HFF-Myc (cell line): ENCODE data around the gene NME8.

ENCODE experiments used
- DNase-seq: peaks from one replicate; pipeline ENCODE4 v3.0.0-alpha.2; 2011; ENCODE audit warnings: low read depth; ENCODE audit errors: extremely low read depth
- H3K4me3 ChIP-seq: replicated peaks from 2 replicates; pipeline ENCODE4 v1.5.1; 2011; ENCODE audit warnings: low read depth, mild to moderate bottlenecking, control low read depth, low read length
- TF ChIP-seq, protein P1 (sequence below): IDR thresholded peaks from 2 replicates; pipeline ENCODE4 v1.5.1; 2012; ENCODE audit warnings: mild to moderate bottlenecking, low read depth, low read length, control low read depth; ENCODE audit errors: missing control alignments

The NME8 gene

DNA sequence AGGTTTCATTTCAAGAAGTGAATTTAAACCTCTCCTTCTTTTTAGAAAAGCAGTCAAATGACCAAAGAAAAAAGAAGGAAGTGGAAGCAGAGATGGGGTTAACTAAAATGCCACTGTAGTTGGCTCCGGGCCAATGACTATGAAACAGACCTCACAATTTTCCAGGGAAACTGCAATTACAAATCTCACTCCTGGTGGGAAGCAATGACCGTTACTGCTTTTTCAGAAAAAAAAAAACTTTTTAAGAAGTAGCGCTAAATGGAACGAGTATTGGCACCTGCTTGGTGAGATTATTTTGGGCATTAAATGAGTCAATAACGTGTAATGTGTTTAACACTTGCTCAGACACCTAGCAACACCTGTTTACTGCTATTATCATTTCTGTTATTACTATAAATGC lies 67.0 kb downstream of the NME8 start:
- TF ChIP-seq, protein P1, sequence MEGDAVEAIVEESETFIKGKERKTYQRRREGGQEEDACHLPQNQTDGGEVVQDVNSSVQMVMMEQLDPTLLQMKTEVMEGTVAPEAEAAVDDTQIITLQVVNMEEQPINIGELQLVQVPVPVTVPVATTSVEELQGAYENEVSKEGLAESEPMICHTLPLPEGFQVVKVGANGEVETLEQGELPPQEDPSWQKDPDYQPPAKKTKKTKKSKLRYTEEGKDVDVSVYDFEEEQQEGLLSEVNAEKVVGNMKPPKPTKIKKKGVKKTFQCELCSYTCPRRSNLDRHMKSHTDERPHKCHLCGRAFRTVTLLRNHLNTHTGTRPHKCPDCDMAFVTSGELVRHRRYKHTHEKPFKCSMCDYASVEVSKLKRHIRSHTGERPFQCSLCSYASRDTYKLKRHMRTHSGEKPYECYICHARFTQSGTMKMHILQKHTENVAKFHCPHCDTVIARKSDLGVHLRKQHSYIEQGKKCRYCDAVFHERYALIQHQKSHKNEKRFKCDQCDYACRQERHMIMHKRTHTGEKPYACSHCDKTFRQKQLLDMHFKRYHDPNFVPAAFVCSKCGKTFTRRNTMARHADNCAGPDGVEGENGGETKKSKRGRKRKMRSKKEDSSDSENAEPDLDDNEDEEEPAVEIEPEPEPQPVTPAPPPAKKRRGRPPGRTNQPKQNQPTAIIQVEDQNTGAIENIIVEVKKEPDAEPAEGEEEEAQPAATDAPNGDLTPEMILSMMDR: no peak
- H3K4me3 ChIP-seq: no peak overlapping the region
- no peak for DNase-seq

DNA sequence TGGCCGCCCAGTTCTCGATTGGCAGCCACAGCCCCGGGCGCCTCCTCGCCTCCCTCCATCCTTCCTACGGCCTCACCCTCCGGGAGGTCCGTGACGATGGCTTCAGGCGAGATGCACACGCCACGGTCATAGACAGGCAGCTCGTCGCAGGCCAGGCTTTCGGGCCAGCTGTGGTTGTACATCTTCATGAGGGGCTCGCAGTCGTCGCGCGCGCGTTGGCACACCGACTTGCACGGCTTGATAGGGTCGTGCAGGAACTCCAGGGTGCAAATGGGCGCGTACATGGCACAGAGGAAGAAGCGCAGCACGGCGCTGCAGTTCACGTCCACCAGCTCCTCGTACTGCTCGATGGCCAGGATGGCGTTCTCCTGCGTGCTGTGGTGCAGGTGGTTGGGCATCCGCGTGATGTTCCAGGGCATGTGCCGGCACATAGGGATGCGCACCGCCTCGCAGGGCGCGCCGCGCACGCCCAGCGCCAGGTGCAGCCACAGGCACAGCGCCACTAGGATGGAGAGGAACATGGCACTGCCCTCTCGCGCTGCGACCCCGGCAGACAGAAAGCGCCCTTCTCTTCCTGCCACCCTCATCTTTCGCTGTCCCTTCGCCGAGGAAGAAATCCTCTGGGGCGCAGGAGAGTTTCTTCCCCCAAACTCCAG lies 67.7 kb downstream of the NME8 start:
- TF ChIP-seq, protein P1: no peak
- DNase-seq: no peak
- no peak overlapping the region for H3K4me3 ChIP-seq

DNA sequence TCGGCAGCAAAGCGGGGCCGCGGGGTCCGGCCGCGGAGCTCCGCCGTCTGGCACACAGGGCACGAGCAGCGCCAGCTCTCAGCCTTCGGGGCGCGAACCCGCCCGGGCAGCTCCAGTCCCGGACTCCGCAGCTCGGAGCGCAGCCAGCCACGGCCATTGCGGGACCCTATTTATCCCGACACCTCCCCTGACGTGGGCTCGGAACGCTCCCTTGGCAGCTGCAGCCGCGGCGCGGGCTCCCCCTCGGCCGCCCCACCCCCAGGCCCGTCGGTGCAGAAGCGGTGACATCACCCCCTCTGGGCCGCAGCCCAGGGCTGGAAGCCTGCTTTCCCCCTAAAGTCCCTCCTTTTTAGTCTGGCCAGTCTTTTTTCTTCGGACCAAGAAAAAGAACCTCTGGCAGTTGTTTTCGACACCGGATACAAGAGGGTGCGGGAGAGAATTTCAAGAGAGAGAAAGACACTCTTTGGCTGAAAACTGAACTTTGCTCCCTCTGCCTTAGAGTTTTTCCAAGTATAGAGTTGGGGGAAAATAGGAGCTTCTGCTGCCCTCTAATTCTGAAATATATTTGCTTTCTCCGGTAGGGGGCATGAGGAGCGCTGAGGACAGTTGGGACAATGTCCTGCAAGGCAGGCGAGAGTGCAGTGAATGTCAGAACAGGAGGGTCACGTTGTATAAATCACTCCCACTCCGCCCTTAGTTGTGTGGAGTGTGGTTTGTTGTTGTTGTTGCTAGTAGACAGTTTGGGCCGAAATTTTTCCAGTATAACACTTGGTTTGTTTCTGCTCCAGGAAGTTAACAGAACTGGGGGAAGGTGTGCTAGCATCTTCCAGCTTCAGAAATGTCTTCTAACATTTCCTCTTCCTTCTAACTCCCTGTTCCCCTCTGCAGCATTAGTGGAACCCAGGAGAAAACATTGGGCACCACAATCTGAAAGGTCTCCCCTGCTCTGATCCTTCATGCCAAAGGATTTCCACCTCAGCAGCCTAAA lies 68.6 kb downstream of the NME8 start, which contains the start of gene SFRP4:
Gene SFRP4, minus strand, starts transcription at position 145 of the 988 bp plus-strand sequence. CDS start 280 bp downstream, outside the sequence.
- H3K4me3 ChIP-seq: no peak within 1 kb of the TSS
- TF ChIP-seq, protein P1: peak; percentile 58
- DNase-seq: no peak

DNA sequence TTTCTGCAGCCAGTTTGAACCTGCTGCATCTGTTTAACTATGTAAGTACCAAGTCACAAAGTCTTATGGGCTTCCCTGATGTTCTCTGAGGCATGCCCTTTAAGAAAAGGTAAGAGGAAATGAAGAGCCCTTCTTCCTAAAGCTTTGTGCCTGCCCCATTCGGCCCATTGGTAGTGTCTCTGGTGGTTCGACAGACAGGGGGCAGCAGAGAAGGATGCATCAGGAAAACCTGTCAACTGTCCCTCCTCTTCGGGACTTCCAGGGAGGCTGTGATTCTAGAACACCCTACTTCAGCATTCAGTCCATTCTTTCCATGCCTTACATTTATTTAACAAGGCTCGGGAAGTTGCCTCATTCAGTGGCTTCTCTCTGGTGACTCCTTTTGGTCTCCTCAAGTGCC lies 70.1 kb downstream of the NME8 start:
- H3K4me3 ChIP-seq: no peak overlapping the region
- TF ChIP-seq, protein P1: no peak
- no peak for DNase-seq

DNA sequence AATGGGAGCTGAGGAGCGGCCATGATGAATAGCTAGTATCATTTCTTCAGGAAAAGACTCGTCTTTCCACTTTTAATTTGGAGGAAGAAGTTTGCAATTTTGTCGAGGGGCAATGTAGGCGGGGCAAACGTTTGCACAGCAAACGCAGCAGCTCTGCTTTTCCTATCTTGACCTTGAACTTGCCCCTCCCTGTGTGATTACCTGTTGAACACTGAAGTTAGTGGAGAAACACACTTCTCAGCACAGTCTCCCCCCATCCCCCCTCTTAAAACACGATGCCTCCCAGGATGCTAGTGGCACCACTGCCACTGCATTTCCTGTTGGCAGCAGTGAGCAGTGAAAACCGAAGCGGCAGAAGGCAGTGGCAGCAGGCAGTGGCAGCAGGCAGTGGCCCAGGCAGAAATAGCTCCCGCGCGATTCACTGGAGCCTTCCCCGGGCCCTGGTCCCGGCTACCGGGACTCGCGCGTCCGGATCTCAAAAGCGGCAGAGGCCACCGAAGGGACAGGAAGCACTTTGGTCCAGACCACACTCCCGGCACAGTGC lies 72.0 kb downstream of the NME8 start, which contains the start of gene EPDR1:
Gene EPDR1, plus strand, starts transcription at position 336 of the 544 bp plus-strand sequence. CDS start 300 bp downstream, outside the sequence.
- DNase-seq: no peak
- TF ChIP-seq, protein P1: no peak
- H3K4me3 ChIP-seq: no peak within 1 kb of the TSS

DNA sequence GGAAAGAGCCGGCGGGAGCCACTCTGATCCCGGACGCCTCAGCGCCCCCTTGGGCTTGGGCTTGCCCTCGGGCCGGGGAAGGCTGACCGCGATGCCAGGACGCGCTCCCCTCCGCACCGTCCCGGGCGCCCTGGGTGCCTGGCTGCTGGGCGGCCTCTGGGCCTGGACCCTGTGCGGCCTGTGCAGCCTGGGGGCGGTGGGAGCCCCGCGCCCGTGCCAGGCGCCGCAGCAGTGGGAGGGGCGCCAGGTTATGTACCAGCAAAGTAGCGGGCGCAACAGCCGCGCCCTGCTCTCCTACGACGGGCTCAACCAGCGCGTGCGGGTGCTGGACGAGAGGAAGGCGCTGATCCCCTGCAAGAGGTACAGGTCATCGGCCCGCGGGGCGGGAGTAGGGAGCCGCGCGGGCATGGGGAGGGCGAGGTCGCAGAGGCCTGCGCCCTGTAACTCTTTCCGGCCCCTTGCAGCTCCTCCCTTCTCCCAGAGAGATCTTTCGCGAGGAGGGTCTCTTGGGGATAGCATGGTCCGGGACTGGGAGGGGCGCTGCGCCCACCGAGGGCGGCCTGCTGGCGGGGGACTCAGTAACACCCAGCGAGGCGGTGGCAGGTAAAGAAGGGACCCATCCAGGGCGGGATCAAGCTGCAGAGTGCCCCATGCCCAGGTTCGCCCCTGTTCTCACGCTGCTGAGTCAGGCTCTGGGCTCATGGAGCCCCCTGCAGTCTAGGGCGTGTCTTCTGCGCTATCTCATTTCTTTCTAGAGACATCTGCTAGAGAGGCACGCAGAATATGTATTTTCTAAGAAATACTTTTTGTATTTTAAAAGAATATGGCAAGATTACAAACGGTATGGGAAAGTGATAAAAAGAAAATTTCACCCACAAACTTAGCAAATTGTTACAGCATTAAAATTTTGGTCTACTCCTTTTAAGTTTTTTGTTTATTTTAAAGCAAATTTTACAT lies 72.7 kb downstream of the NME8 start:
- TF ChIP-seq, protein P1: no peak
- H3K4me3 ChIP-seq: no peak overlapping the region
- DNase-seq: no peak
